BJ (cell line): Measurements from ENCODE around the gene SLC15A3. TPM values are rescaled to one million over a fixed set of nuclear protein-coding genes. Genes with fewer than 3 reads are reported as not detected.

ENCODE experiments used
- CTCF ChIA-PET: fragments of 350-600 bp; formaldehyde crosslinking; extraction: SDS; loops from one replicate; lab custom pipeline; 2021; ENCODE audit warnings: antibody characterized with exemption, inconsistent platforms; lab: Yijun Ruan, JAX
- POLR2A ChIA-PET: fragments of 300-600 bp; sonication (Branson Sonifier 250); formaldehyde crosslinking; extraction: SDS; loops from one replicate; lab custom pipeline; 2021; ENCODE audit warnings: antibody characterized with exemption; lab: Charles Lee
- DNase-seq: peaks from one replicate; pipeline ENCODE4 v3.0.0-alpha.2; 2011; ENCODE audit warnings: low read depth
- H3K27me3 ChIP-seq: 2 replicates; pipeline ENCODE4 v1.6.0; 2011; ENCODE audit warnings: low read length; ENCODE audit not compliant: control insufficient read depth, insufficient read depth
- H3K36me3 ChIP-seq: 2 replicates; pipeline ENCODE4 v1.5.1; 2011; ENCODE audit warnings: low read length; ENCODE audit not compliant: control insufficient read depth, insufficient read depth
- H3K4me3 ChIP-seq: 2 replicates; pipeline ENCODE4 v1.5.1; 2011; ENCODE audit warnings: low read depth, mild to moderate bottlenecking, control low read depth, low read length
- polyA plus RNA-seq: library from polyadenylated mRNA; depleted of rRNA; stranded (reverse); fragments of >200 nt; gene quantifications from 2 replicates; pipeline ENCODE4 v1.2.3, GENCODE V29; 2011
- TF ChIP-seq, protein P1 (sequence below): IDR thresholded peaks from 2 replicates; pipeline ENCODE4 v1.5.1; 2011; ENCODE audit warnings: low read depth, mild to moderate bottlenecking, control low read depth, inconsistent platforms, low read length, moderate library complexity; ENCODE audit not compliant: insufficient read depth

The SLC15A3 gene
- polyA plus RNA-seq, 1 experiment: 14.1 TPM

DNA sequence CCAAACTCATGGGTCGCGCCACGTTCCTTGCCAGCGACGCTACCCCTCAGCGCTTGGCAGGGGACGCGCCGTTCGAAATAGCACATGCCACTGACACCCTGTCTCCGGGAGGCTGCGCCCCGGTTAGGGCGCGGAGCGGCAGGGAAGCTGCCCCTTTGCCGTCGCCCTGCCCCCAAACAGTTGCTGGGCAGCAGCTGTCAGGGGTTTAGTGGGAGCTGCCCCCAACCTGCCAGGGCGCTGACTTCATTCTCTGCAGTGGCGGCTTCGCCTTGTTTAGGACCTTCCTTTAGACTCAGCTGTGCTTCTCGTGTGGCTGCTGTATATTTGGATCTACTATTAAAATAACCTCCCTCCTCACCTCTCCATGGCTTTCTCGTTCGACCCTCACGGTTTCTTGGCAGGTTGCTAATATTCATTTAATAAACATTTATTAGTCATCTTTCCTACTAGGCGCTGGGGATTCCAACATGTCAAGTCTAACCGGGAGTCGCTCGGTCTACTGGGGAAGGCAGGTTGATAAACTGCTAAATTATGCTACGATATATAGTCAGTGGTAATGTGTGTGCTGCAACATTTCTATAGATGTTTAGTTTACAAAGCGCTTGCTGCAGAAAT, 37.2 kb downstream of the SLC15A3 start:
- ChIA-PET CTCF (interaction anchor here (0.9 to 1.5 kb wide), 7 partner anchors 9 to 272 kb away, joined by 3 to 5 read pairs (median 3); partner anchors contain the start of gene TMEM132A), POLR2A (interaction anchor here (0.7 kb wide), 1 partner anchor 455 kb away, joined by 3 read pairs; no protein-coding TSS in a partner anchor)
- H3K27me3 ChIP-seq: 0 out of 2 replicates have a peak, but pooled peaks cover 2% of the 10 kb centered on the region
- TF ChIP-seq, protein P1, sequence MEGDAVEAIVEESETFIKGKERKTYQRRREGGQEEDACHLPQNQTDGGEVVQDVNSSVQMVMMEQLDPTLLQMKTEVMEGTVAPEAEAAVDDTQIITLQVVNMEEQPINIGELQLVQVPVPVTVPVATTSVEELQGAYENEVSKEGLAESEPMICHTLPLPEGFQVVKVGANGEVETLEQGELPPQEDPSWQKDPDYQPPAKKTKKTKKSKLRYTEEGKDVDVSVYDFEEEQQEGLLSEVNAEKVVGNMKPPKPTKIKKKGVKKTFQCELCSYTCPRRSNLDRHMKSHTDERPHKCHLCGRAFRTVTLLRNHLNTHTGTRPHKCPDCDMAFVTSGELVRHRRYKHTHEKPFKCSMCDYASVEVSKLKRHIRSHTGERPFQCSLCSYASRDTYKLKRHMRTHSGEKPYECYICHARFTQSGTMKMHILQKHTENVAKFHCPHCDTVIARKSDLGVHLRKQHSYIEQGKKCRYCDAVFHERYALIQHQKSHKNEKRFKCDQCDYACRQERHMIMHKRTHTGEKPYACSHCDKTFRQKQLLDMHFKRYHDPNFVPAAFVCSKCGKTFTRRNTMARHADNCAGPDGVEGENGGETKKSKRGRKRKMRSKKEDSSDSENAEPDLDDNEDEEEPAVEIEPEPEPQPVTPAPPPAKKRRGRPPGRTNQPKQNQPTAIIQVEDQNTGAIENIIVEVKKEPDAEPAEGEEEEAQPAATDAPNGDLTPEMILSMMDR: no peak
- no peak for DNase-seq
- peak overlapping the region; percentile 66 for H3K4me3 ChIP-seq
- no peaks in the 10 kb centered on the region for H3K36me3 ChIP-seq

DNA sequence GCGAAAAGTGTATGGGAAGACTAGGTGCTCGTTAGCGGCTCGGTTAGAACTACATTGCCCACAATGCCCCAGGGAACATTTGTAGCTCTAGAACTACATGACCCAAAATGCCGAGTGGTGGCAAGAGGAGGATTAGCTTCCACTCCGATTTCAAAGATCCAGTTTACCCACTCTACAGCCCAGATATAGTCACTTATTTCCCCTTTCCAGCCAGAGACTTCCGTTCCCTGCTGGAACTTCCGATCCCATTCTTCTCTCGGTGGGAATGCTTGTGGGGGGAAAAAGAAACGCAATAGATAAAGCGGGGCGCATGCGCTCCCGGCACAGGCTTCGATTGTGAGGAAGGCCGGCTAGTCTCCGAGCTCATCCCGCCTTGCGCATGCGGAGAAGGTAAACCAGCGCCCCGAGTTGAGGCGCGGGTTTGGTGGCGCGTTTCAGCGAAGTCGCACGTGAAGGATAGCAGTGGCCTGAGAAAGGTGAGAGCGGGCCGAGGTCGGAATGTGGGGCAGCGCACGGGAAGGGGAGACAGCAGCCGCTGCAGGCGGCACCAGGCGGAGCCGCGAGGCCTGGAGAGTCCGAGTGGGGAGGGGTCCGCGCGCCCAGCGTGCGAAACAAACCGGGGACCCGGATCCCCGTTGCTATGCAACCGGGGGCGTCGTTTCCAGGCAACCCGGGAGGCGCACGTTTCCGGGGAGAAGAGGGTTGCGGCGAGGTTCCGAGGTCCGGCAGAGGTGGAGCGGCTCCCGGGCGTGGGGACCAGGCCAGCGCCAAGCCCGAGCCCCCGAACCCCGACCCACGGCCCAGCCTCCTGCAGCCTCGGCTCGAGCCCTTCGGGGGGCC, 38.0 kb downstream of the SLC15A3 start, which contains the start of gene TMEM109:
TSS of gene TMEM109 (plus strand) at position 366 of the 840 bp plus-strand sequence. CDS start 5,536 bp downstream, outside the sequence.
- ChIA-PET POLR2A (interaction anchor here (0.5 kb wide), 1 partner anchor 646 kb away, joined by 4 read pairs; no protein-coding TSS in a partner anchor), CTCF (interaction anchor here (0.8 to 1.5 kb wide), 6 partner anchors 10 to 273 kb away, joined by 3 to 4 read pairs (median 3); no protein-coding TSS in a partner anchor)
- DNase-seq: peak; percentile 59
- peak within 1 kb of the TSS; percentile 66 for H3K4me3 ChIP-seq
- H3K27me3 ChIP-seq: 0 out of 2 replicates have a peak, but pooled peaks cover 2% of the 10 kb centered on the region
- TF ChIP-seq, protein P1: no peak
- H3K36me3 ChIP-seq: no peaks in the 10 kb centered on the region

DNA sequence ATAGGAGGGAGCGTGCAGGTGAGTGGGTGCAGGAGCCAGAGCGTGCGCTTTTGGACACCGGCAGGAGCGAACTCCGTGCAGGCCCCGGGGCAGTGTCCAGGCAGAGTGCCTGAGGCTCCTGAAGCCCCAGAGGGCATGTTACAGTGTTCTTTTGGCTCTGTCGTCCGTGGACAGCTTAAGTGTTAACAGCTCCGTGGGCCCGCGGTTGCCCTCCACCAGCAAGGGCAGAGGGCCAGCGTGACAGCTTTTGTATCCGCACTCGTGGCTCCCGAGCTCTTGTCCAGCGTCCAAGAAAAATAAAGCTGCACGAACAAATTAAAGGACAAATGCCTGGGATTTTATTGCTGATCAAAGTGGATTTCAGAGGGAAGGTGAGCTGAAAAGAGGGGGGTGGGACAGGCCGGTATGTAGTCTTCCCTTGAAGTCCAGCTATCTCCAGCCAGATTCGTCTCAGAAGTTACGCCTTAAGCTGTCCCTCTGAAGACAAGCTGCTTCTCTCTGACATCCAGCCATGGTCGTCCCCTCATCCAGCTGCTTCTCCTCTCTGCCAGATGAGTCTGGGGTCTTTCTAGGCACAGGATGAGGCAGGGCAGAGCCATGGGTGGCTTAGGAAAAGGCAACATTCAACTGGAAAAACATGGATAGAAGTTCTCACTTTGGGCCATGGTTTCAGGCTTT, 39.0 kb downstream of the SLC15A3 start:
- H3K27me3 ChIP-seq: 0 out of 2 replicates have a peak, but pooled peaks cover 3% of the 10 kb centered on the region
- no peak for DNase-seq
- ChIA-PET CTCF (interaction anchor here (0.8 to 1.2 kb wide), 5 partner anchors 9 to 262 kb away, joined by 3 to 4 read pairs (median 3); partner anchors contain the start of gene TMEM132A), POLR2A (no interaction called here)
- TF ChIP-seq, protein P1: no peak
- H3K36me3 ChIP-seq: no peaks in the 10 kb centered on the region
- no peak overlapping the region for H3K4me3 ChIP-seq

DNA sequence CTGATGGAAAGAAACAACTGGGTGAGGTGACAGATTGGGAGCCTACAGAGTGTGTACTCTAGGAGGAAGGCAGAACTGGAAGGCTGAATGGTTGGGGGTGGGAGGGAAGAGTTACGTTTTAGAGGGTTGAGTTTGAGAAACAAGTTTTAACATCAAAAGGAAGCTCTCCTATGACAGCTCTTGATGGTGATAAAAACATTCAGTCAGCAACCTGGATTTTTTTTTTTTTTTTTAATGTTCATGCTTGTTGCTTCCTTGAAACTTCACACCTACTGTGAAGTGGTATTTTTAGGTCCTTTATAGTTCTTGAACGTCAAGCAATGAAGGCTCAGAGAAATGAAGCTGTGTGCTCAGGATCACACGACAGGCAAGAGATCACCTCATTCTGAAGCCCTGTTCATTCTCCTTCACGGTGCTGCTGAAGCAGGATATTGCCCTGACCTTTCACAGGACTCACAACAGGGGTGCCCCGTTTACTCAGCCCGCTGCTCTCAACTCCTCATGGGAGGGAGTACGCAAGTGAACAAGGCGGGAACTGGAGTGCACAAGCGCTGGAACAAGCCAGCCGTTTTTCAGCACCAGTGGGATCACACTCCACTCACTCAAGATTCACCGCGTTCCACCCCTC, 39.6 kb downstream of the SLC15A3 start:
- TF ChIP-seq, protein P1: no peak
- Histone ChIP-seq H3K36me3 (no peaks in the 10 kb centered on the region), H3K4me3 (no peak overlapping the region), H3K27me3 (0 out of 2 replicates have a peak, but pooled peaks cover 3% of the 10 kb centered on the region)
- CTCF ChIA-PET: interaction anchor here (0.6 to 1.2 kb wide), 3 partner anchors 80 to 263 kb away, joined by 3 to 4 read pairs (median 3); no protein-coding TSS in a partner anchor
- no peak for DNase-seq
- POLR2A ChIA-PET: no interaction called here
